ENCODE measurements around the gene FGF12.

FGF12 gene

GRCh38 chr3:192277477-192277876 lies 449.9 kb downstream of the FGF12 start:
- no peak for DNase-seq (ENCODE audit: low read depth)
- H3K4me3 ChIP-seq (ENCODE audit: low read length) = no peak overlapping the region
- TF ChIP-seq CTCF (conservative IDR thresholded peaks at IDR 0.05; ENCODE audit: low read length) = no peak

GRCh38 chr3:192275741-192276355 lies 451.5 kb downstream of the FGF12 start:
- H3K4me3 ChIP-seq (ENCODE audit: low read length) = no peak overlapping the region
- DNase-seq (ENCODE audit: low read depth) = no peak
- TF ChIP-seq CTCF (conservative IDR thresholded peaks at IDR 0.05; ENCODE audit: low read length) = no peak

- no peak for TF ChIP-seq CTCF (conservative IDR thresholded peaks at IDR 0.05; ENCODE audit: low read length)
- DNase-seq (ENCODE audit: low read depth) = no peak
- no peak overlapping the region for H3K4me3 ChIP-seq (ENCODE audit: low read length)
Measured at GRCh38 chr3:192273697-192274010, 453.7 kb downstream of the FGF12 start.

- no peak for TF ChIP-seq CTCF (conservative IDR thresholded peaks at IDR 0.05; ENCODE audit: low read length)
- DNase-seq (ENCODE audit: low read depth) = no peak
- no peak overlapping the region for H3K4me3 ChIP-seq (ENCODE audit: low read length)
Measured at GRCh38 chr3:192273001-192273696, 454.2 kb downstream of the FGF12 start.

- no peak for TF ChIP-seq CTCF (conservative IDR thresholded peaks at IDR 0.05; ENCODE audit: low read length)
- no peak for DNase-seq (ENCODE audit: low read depth)
- H3K4me3 ChIP-seq (ENCODE audit: low read length) = no peak overlapping the region
Measured at GRCh38 chr3:192262001-192262400, 465.3 kb downstream of the FGF12 start.

- DNase-seq (ENCODE audit: low read depth) = no peak
- no peak overlapping the region for H3K4me3 ChIP-seq (ENCODE audit: low read length)
- no peak for TF ChIP-seq CTCF (conservative IDR thresholded peaks at IDR 0.05; ENCODE audit: low read length)
Measured at GRCh38 chr3:192261135-192261534, 466.2 kb downstream of the FGF12 start.
